ENCODE results near the gene BEND7.
A peak's percentile ranks its signal among the peaks of the same experiment; 100 is the strongest.

BEND7 gene

GRCh38 chr10:13521026-13521425 is 7.8 kb downstream of the BEND7 start:
- no peak for DNase-seq (ENCODE audit: low read depth, low spot score)

GRCh38 chr10:13520194-13520593 is 8.6 kb downstream of the BEND7 start:
- peak; percentile 36 for DNase-seq (ENCODE audit: low read depth, low spot score)

- DNase-seq (ENCODE audit: low read depth, low spot score), result peak; percentile 53
Measured at GRCh38 chr10:13518076-13518692, 10.6 kb downstream of the BEND7 start.

GRCh38 chr10:13517675-13518074 is 11.1 kb downstream of the BEND7 start:
- DNase-seq (ENCODE audit: low read depth, low spot score), result no peak

- DNase-seq (ENCODE audit: low read depth, low spot score), result no peak
Measured at GRCh38 chr10:13516176-13516575, 12.6 kb downstream of the BEND7 start.

GRCh38 chr10:13515467-13515866 is 13.3 kb downstream of the BEND7 start:
- DNase-seq (ENCODE audit: low read depth, low spot score), result no peak

- DNase-seq (ENCODE audit: low read depth, low spot score), result no peak
Measured at GRCh38 chr10:13514296-13514695, 14.5 kb downstream of the BEND7 start.

GRCh38 chr10:13512564-13512963 is 16.2 kb downstream of the BEND7 start:
- DNase-seq (ENCODE audit: low read depth, low spot score), result no peak

- no peak for DNase-seq (ENCODE audit: low read depth, low spot score)
Measured at GRCh38 chr10:13511409-13511808, 17.4 kb downstream of the BEND7 start.

- DNase-seq (ENCODE audit: low read depth, low spot score), result no peak
Measured at GRCh38 chr10:13505052-13505680, 23.6 kb downstream of the BEND7 start.

GRCh38 chr10:13503745-13504463 is 24.9 kb downstream of the BEND7 start:
- DNase-seq (ENCODE audit: low read depth, low spot score), result no peak

GRCh38 chr10:13502380-13502779 is 26.4 kb downstream of the BEND7 start:
- DNase-seq (ENCODE audit: low read depth, low spot score), result no peak

GRCh38 chr10:13500201-13500600 is 28.6 kb downstream of the BEND7 start:
- no peak for DNase-seq (ENCODE audit: low read depth, low spot score)

- DNase-seq (ENCODE audit: low read depth, low spot score), result no peak
Measured at GRCh38 chr10:13499150-13499549, 29.7 kb downstream of the BEND7 start.

- no peak for DNase-seq (ENCODE audit: low read depth, low spot score)
Measured at GRCh38 chr10:13496931-13497330, 31.9 kb downstream of the BEND7 start.

- DNase-seq (ENCODE audit: low read depth, low spot score), result peak; percentile 76
Measured at GRCh38 chr10:13496164-13496563, 32.6 kb downstream of the BEND7 start.

- DNase-seq (ENCODE audit: low read depth, low spot score), result no peak
Measured at GRCh38 chr10:13492493-13493180, 36.2 kb downstream of the BEND7 start.

- DNase-seq (ENCODE audit: low read depth, low spot score), result no peak
Measured at GRCh38 chr10:13491747-13492360, 37.0 kb downstream of the BEND7 start.

GRCh38 chr10:13490503-13490902 is 38.3 kb downstream of the BEND7 start:
- no peak for DNase-seq (ENCODE audit: low read depth, low spot score)

GRCh38 chr10:13489035-13489599 is 39.7 kb downstream of the BEND7 start:
- DNase-seq (ENCODE audit: low read depth, low spot score), result no peak

- DNase-seq (ENCODE audit: low read depth, low spot score), result no peak
Measured at GRCh38 chr10:13485623-13486022, 43.2 kb downstream of the BEND7 start.

- DNase-seq (ENCODE audit: low read depth, low spot score), result no peak
Measured at GRCh38 chr10:13483951-13484350, 44.9 kb downstream of the BEND7 start.

Measured in ELF-1 (cell line).